BE2C (cell line): ENCODE results near the gene CPLANE2.

Experiments
- DNase-seq: peaks from one replicate; pipeline ENCODE4 v3.0.0-alpha.2; 2020
- H3K27me3 ChIP-seq: fragments of 250-450 bp; sonication (Bioruptor Pico); 2 replicates; pipeline ENCODE4 v1.5.1; 2020; ENCODE audit warnings: mild to moderate bottlenecking
- H3K36me3 ChIP-seq: fragments of 250-450 bp; sonication (Bioruptor Pico); 2 replicates; pipeline ENCODE4 v1.5.1; 2020; ENCODE audit warnings: mild to moderate bottlenecking
- H3K4me1 ChIP-seq: fragments of 250-450 bp; sonication (Bioruptor Pico); 2 replicates; pipeline ENCODE4 v1.5.1; 2020
- H3K4me3 ChIP-seq: 2 replicates; pipeline ENCODE4 v1.5.1; 2011; ENCODE audit warnings: low read depth, low read length
- H3K9me3 ChIP-seq: fragments of 250-450 bp; sonication (Bioruptor Pico); 2 replicates; pipeline ENCODE4 v1.5.1; 2020
- TF ChIP-seq, protein P1 (sequence below): IDR thresholded peaks from 2 replicates; pipeline ENCODE4 v1.5.1; 2012; ENCODE audit warnings: mild to moderate bottlenecking, low read depth, low read length

The CPLANE2 gene

DNA sequence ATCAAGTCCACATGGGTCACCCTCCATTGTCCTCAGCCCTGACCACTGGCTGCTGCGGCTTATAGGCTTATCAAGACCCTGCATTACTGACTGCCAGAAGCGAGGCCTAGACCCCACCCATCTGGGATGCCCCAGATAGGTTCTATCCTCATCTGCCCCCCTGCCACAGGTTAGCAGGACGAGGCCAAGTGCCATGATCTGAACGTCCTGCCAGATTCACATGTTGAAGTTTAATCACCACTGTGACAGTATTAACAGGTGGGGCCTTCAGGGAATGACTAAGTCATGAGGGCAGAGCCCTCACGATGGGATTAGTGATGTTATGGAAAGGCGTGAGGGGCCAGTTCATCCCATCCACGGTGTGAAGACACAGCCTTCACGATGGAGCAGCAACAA lies 6.2 kb upstream of the CPLANE2 start:
- Histone ChIP-seq H3K4me1 (peaks cover 23% of the 10 kb centered on the region), H3K4me3 (no peak overlapping the region), H3K27me3 (no peaks in the 10 kb centered on the region), H3K9me3 (no peaks in the 10 kb centered on the region), H3K36me3 (no peaks in the 10 kb centered on the region; the same call in 1 of the 2 replicates)
- no peak for DNase-seq
- TF ChIP-seq, protein P1, sequence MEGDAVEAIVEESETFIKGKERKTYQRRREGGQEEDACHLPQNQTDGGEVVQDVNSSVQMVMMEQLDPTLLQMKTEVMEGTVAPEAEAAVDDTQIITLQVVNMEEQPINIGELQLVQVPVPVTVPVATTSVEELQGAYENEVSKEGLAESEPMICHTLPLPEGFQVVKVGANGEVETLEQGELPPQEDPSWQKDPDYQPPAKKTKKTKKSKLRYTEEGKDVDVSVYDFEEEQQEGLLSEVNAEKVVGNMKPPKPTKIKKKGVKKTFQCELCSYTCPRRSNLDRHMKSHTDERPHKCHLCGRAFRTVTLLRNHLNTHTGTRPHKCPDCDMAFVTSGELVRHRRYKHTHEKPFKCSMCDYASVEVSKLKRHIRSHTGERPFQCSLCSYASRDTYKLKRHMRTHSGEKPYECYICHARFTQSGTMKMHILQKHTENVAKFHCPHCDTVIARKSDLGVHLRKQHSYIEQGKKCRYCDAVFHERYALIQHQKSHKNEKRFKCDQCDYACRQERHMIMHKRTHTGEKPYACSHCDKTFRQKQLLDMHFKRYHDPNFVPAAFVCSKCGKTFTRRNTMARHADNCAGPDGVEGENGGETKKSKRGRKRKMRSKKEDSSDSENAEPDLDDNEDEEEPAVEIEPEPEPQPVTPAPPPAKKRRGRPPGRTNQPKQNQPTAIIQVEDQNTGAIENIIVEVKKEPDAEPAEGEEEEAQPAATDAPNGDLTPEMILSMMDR, result no peak

DNA sequence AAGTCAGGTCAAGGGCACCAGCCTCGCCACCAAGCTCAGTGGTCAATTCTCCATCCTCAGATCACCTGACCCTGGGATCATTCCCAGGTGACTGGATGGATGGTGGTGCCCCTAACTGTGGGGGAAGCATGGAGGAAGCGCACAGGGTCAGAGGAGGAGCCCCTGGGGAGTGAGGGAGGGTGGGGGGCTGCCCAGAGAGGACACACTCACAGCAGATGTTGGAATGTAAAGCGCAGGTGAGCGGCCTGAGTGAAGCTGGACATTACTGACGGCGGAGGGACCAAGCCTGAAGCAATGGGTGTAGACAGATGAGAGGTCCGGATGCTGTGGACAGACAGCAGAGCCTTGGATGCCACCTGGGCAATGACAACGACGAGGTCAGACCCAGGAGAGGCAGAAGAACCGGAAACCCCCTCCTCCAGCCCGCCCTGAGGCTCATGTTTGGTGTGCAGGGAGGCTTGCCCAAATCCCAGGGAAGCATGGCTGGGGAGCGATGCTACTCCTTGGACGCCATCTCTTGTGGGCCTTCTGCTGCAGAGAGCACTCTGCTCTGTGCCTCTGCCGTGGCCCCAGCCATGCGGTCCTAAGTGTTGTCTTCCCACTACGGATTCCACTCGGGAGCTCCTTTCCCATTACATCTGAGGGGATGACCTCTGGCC lies 5.7 kb upstream of the CPLANE2 start:
- Histone ChIP-seq H3K9me3 (no peaks in the 10 kb centered on the region), H3K27me3 (no peaks in the 10 kb centered on the region), H3K36me3 (no peaks in the 10 kb centered on the region; the same call in 1 of the 2 replicates), H3K4me3 (no peak overlapping the region), H3K4me1 (peaks cover 17% of the 10 kb centered on the region)
- TF ChIP-seq, protein P1, result no peak
- no peak for DNase-seq

DNA sequence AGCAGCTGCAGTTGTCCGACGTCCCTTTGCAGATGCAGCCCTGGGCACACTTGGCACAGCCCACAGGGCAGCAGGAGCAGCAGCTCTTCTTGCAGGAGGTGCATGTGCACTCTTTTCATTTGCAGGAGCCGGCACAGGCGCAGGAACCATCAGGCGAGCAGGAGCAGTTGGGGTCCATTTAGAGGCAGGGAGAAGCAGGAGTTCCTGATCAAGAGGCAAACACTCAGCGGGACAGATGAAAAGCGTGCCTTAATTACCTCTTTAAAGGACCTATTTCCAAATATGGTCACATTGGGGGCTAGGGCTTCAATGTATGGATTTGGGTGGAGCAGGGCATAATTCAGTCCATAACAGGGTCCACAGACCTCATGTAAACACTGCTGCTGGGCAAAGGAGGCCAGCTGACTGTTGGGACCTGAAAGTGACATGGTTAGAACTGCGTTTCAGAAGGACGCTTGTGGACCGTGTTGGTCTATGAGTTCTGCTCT lies 4.3 kb upstream of the CPLANE2 start:
- TF ChIP-seq, protein P1, result no peak
- no peak overlapping the region for H3K4me3 ChIP-seq
- no peaks in the 10 kb centered on the region for H3K27me3 ChIP-seq
- no peak for DNase-seq
- H3K4me1 ChIP-seq, result peaks cover 15% of the 10 kb centered on the region
- no peaks in the 10 kb centered on the region for H3K9me3 ChIP-seq
- H3K36me3 ChIP-seq, result no peaks in the 10 kb centered on the region

DNA sequence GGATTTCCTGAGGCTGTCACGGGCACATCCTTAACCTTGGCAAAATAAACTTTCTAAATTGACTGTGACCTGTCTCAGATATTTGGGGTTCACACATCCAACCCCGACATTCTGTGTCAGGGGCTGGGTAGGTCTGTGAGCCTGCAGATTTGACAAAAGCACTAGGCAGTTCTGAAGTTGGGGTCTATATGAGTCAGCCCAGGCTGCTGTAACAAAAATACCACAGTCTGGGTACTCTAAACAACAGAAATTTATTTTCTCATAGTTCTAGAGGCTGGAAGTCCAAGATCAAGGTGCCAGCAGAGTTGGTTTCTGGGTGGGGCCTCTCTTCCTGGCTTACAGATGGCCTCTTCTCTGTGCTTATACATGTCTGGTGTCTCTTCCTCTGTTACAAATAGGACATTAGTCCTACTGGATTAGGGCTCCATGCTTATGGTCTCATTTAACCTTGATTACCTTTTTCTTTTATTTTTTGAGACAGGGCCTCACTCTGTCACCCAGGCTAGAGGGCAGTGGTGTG lies 3.0 kb upstream of the CPLANE2 start:
- no peaks in the 10 kb centered on the region for H3K9me3 ChIP-seq
- TF ChIP-seq, protein P1, result no peak
- H3K4me3 ChIP-seq, result no peak overlapping the region
- no peaks in the 10 kb centered on the region for H3K36me3 ChIP-seq
- peaks cover 15% of the 10 kb centered on the region for H3K4me1 ChIP-seq
- DNase-seq, result no peak
- H3K27me3 ChIP-seq, result no peaks in the 10 kb centered on the region

DNA sequence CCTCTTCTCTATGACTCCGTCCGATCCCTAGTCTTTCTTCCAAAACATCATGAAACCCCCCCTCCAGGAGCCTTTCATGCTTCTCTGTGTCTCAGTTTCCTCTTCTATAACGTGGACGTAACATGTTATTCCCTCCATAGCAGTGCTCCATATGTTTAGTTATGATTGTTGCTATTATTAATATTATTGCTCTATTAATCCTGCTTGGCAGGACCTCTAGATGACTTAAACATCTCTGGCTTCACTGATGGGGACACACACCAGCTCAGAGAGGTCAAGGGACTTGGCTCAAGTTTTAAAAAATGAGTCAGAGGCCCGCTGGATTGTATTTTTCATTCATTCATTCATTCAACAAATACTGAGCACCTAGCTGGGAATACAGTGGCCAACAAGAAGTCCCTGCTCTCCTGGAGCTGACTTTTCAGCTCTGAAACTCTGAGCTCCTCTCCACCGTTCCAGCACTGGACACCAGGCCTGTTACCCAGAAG lies 404 bp upstream of the CPLANE2 start:
- H3K27me3 ChIP-seq, result no peaks in the 10 kb centered on the region
- H3K4me1 ChIP-seq, result peaks cover 4% of the 10 kb centered on the region
- H3K36me3 ChIP-seq, result no peaks in the 10 kb centered on the region
- TF ChIP-seq, protein P1, result no peak
- H3K9me3 ChIP-seq, result no peaks in the 10 kb centered on the region
- peak overlapping the region; percentile 15 for H3K4me3 ChIP-seq
- DNase-seq, result no peak

DNA sequence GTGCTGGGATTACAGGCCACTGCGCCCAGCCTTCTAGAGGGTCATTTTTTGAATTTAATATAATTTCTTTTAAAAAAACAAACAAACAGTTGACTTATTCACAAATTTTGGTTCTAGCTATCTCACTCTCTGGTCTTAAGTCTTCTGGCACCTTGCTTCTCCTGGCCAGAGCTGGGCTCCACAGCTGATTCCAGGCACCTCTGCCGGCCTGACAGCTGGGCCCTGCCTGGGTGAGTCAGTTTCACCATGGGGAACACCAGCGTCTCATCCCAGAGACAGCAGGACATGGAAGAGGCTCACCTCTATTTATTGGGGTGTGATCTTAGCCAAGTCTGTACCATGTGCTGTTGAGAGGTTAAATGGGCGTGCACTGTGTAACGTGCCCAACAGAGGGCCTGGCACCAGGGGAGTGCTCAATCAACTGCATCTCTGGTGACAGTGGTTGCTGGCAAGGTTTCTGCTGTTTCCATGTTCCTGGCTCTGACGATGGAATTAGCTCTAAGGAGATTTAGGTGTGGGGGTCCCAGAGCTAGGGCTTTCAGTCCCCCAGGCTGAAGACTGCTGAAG lies 956 bp downstream of the CPLANE2 start:
- TF ChIP-seq, protein P1, result 0 out of 2 replicates have a peak, but pooled peaks have one; percentile 18
- H3K27me3 ChIP-seq, result no peaks in the 10 kb centered on the region
- peaks cover 7% of the 10 kb centered on the region for H3K4me1 ChIP-seq
- H3K36me3 ChIP-seq, result no peaks in the 10 kb centered on the region
- no peaks in the 10 kb centered on the region for H3K9me3 ChIP-seq
- peak overlapping the region; percentile 66 for H3K4me3 ChIP-seq
- peak; percentile 38 for DNase-seq
